GM12875 (cell line): ENCODE data around the gene KCNJ1.

Source experiments
- H3K4me3 ChIP-seq: one replicate; pipeline ENCODE4 v1.5.1; 2011; ENCODE audit warnings: low read depth, low read length, control low read depth
- CTCF ChIP-seq: IDR thresholded peaks from 2 replicates; pipeline ENCODE4 v1.5.1; 2011; ENCODE audit warnings: low read depth, mild to moderate bottlenecking, control low read depth, inconsistent platforms, low read length, moderate library complexity, borderline replicate concordance; ENCODE audit not compliant: insufficient read depth

KCNJ1 gene

GRCh38 chr11:128879817-128880216 lies 12.7 kb upstream of the KCNJ1 start:
- no peak overlapping the region for H3K4me3 ChIP-seq
- no peak for TF ChIP-seq CTCF

DNA sequence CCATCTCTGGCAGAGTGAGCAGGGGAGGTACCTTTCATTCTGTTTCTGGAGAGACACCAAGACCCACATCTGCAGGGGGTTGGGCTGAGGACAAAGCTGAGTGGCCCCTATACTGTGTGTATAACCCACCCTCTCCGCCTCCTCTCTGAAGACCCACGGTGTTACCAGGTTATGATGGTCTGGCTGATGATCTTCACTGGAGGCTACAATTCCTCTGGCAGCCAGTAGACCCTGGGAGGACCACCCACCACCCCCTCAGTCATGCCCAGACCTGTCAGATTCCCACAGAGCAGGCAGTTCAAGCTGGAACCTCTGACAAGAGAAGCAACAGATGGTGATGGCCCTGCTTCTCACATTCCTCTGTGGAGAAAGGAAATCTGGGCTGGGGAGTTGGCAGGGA lies 11.4 kb upstream of the KCNJ1 start:
- H3K4me3 ChIP-seq: no peak overlapping the region
- TF ChIP-seq CTCF: no peak

DNA sequence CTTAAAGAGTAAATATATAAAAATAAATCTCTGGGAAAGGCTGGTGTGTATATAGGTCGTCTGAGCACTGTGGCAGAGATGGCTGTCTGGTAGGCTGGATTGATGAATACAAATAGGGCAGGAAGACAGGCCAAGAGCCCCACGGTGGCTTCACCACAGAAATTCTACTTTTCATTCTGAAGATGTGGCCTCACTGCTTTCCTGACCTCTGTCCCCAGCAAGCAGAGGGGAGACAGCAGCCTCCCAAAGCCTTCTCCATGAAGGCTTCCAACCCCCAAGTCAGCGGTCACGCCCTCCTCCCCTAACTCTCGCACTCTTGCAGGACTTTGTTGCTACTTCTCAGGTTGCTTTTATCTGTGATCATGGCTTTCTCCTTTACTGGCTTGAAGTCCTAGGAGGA lies 10.6 kb upstream of the KCNJ1 start:
- no peak overlapping the region for H3K4me3 ChIP-seq
- no peak for TF ChIP-seq CTCF

- no peak overlapping the region for H3K4me3 ChIP-seq
- no peak for TF ChIP-seq CTCF
Measured at GRCh38 chr11:128876133-128876650, 9.1 kb upstream of the KCNJ1 start.

DNA sequence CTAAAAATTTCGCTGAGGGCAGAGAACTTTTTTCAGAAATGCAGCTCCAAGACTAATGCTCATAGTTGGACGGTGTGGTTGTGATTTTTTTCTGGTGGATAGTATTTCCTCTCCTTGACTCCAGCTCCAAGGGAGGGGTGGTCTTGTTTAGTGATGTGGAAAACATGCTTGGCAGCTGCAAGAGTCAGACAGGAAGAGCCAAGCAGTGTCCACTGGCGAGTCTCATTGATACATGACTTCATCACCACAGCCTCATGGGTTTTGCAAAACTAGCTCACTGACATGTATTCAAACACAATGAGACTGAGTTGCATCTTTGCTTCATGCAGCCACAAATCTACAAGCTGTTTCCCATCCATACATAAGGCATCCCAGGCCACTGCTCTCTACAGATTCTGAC lies 7.3 kb upstream of the KCNJ1 start:
- no peak overlapping the region for H3K4me3 ChIP-seq
- no peak for TF ChIP-seq CTCF

DNA sequence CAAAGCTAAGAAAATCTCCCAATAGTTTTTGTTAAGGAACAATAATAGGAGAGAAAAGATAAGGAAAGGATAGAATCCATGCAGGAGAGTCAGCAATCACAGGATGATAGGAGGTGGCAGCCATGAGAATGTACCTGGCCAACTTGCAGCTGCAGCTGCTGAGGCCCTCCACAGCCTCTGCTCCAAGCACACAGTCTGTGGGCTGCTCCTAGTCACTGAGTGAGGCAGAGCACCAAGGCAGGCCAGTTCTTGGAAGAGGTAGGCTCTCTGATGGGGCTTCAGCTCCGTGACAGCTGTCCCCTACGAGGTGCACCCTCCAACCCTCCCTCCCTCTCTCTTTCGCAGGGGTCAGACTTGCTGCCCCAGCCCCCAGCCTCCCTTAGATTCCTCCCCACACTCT lies 5.5 kb upstream of the KCNJ1 start:
- TF ChIP-seq CTCF: no peak
- no peak overlapping the region for H3K4me3 ChIP-seq

- no peak overlapping the region for H3K4me3 ChIP-seq
- TF ChIP-seq CTCF: no peak
Measured at GRCh38 chr11:128872094-128872493, 5.0 kb upstream of the KCNJ1 start.
